NCI-H1092 treated with DMSO at 0.1 percent for 48 hours (cell line): ENCODE measurements around the gene GLOD5.

Experiments
- DNase-seq: peaks from one replicate; lab custom pipeline; 2025; lab: John Stamatoyannopoulos, UW

GLOD5 gene

DNA sequence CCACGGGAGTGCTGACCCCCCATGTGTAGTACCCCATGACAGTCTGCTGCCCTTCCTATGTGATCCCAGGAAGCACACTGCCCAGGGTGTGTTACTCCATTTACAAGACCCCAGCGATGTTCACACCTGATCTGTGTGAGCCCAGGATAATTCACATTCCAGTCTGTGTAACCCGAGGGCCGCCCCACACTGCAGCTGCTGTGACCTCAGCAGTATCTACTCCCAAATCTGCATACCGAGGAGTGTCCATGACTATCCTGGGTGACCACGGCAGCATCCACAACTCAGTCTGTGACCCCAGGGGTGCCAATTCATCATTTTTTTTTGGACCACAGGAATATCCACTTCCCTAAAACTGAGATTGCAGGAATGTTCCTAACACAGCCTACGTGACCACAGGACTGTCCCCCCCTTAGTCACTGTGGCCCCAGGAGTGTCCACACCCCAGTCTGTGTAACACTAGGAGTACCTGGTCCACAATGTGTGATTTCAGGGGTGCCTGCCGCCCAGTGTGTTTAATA is 7.8 kb upstream of the GLOD5 start:
- DNase-seq = no peak

DNA sequence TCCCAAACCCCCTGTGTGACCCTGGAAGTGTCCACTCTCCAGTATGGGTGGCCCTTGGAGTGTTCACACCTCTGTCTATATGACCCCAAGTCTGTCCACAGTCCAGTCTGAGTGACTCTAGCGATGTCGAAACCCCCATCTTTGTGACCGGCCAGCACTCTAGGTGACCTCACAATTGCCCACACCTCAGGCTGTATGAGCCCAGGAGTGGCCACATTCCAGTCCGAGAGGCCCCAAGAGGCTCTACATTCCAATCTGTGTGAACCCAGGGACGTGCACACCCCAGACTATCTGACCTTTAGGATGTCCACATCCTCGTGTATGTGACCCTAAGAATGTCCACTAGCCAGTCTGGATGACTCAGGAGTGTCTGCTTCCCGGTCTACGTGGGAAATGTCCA is 7.3 kb upstream of the GLOD5 start:
- DNase-seq = no peak

DNA sequence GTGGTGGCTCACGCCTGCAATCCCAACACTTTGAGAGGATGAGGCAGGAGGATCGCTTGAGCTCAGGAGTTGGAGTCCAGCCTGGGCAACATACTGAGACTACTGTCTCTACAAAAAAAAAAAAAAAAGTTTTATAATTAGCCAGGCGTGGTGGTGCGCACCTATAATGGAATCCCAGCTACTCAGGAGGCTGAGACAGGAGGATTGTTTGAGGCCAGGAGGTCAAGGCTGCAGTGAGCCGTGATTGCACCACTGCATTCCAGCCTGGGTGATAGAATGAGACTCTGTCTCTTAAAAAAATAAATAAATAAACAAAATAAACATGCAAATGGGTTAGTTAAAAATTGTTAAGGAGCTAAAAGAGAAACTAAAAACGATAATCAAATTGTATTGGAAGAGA is 7.7 kb downstream of the GLOD5 start:
- no peak for DNase-seq

DNA sequence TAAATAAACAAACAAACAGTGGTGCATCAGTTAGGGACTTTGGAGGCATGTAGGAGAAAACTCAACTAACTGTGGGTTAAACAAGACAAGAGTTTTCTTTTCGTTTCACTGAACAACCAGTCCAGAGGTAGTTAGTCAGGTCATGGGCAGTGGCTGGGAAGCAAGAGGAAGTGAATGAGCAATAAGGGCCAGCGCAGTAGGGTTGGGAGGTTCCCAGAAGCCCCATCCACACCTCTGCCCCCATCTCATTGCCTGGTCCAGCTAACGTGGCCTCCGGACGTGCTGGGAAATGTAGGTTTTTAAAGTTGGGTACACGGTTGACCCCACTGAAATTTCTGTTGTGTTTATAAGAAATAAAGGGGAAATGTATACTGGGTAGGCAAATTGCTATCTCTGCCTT is 8.7 kb downstream of the GLOD5 start:
- DNase-seq = no peak

DNA sequence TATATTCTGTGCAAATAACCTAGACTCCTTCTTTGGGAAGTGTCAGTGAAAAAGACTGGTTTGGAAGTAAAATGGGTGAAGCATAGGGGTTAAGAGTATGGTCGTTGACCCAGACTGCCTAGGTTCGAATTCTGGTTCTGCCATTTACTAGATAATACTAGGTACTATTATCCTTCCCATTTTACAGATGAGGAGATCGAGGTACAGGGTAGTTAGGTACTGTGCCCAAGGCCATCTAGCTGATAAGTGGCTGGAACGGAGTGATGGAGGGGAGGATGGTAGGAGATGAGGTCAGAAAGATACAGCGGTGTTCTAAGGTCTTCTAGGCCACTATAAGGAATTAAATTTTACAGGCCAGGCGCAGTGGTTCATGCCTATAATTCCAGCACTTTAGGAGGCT is 11.1 kb downstream of the GLOD5 start:
- DNase-seq = no peak

DNA sequence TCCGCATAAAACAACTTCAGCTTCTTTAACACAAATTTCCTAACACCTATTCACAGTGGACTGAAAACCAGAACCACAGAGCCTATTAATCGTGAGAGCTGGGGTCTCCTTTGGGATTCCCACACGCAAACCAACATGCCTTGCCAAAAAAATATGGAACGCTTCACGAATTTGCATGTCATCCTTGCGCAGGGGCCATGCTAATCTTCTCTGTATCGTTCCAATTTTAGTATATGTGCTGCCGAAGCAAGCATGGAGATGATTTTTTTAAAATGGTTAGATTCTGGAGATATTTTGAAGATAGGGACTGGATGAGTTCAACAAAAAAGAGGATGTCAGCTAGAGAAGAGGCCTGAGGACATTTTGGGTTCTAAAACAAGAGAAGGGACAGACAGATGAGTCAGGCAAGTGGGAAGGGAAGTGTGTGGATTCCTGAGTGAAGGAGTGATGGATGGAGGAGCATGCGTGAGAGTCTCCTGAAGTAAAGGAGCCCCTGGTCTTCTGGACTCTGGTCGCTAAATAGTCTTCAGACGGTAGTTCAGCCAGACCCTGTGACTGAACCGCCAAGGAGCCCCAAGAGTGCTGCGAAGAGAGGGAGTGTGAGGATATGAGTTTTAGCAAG is 15.4 kb downstream of the GLOD5 start:
- DNase-seq = no peak

DNA sequence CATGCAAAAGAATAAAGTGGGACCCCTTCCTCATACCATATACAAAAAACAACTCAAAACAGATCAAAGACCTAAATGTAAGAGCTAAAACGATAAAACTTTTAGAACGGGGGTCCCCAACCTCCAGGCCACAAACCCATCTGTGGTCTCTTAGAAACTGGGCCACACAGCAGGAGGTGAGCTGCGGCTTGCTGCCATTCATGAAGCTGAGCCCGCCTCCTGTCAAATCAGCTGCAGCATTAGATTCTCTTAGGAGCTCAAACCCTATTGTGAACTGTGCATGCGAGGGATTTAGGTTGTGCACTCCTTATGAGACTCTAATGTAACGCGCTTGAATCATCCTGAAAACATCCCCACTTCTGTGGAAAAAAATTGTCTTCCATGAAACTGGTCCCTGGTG is 17.9 kb downstream of the GLOD5 start:
- no peak for DNase-seq

DNA sequence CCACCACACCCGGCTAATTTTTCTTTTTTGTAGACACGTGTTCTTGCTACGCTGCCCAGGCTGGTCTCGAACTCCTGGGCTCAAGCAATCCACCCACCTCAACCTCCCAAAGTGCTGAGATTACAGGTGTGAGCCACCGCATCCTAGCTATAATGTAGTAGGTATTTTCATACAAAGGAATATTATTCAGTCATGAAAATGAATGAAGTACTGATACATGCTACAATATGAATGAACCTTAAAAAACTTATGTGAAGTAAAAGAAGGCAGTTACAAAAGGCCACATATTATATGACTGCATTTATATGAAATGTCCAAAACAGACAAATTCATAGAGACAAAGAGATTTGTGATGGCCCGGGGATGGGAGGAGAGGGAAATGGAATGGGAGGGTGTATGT is 20.2 kb downstream of the GLOD5 start:
- DNase-seq = no peak

DNA sequence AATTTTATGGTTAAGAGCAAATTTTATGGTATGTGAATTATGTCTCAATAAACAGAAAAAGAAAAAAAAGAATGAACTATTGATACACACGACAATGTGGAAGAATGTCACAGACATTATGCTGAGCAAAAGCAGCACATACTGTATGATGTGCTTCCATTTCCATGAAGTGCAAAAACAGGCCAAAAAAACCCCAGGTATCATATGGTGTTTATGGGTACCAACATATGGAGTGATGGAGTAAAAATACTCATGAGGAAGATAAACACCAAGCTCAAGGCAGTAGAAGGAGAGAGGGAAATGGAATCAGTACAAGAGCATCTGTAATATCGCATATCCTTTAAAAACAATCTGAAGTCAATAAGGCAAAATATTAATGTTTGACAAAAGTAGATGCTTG is 20.7 kb downstream of the GLOD5 start:
- no peak for DNase-seq

DNA sequence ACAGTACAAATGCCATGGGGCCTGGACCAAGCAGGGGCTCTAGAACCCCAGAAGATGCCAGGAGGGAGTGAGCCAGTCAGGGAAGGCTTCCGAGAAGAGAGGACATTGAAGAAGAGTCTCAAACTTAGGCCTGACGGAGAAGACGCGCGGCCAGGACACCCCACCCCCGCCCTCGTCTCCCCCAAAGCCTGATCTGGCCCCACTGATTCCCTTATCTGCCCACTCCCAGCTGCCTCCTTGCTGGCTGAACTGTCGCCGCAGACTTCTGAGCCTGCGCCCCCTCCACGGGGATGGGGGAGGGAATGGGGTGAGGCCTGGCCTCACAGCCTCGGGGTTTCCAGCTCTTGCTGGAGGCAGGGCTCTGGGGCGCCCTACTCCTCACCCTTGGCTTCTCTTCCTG is 21.2 kb downstream of the GLOD5 start:
- DNase-seq = no peak

DNA sequence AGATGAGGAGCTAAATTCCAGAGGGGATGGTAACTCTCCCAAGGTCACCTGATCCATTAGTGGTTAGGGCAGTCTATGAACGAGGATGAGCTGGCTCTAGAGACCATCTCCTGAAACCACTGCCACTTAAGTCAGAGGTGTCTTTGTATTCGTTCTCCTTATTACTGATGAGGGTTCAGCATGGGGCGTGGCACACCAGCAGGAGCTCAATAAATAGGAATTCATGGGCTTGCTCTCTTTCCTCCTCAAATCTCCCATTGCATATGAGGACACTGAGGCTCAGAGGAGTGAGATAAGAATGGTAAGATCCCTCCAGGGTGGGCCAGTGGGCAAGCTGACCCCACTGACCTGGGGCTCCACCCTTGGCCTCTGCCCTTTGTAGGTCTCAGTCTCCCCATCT is 23.2 kb downstream of the GLOD5 start:
- DNase-seq = no peak

DNA sequence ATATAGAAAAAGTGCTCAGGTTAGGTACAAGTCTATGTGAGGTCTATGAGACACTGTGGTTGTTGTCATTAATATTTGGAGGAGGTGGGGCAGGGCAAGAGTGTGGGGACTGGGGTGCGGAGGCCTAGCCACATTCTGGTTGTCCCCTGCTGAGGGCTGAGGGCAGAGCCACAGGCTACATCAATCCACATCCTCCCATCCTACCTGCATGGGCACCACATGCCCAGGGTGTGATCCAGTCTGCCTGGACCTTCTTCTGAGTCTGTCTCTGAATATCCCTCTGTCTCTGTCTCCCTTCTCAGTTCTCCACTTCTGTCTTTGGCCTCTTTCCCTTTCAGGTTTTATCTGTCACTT is 23.6 kb downstream of the GLOD5 start:
- no peak for DNase-seq

DNA sequence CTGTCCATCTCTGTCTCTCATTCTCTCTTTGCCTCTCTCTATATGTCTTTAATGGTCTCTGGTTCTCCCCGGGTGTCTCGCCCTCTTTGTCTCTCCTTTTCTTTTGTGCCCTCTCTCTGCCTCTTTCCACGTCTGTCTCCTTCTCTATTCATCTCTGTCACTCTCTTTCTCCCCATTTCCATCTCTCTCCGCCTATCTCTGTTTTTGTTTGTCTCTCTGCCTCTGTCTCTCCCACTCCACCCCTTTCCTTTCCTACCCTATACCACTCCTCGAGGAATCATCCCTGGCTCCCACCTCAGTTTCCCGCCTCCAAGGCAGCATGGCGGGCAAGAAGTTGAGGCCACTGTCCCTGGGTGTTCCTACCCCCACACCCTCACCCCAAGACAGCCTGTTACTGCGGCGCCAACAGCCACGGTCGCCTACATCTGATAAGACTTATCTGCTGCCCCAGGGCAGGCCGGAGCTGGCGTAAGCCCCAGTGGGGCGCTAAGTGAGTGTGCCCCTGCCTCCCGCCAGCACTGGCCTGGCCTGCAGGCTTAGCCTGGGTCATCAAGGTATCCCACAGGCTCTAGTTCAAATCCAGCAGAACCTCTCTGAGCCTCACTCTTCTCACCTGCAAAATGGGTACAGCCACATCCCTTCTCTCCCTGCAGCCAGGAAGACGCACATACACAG is 24.1 kb downstream of the GLOD5 start:
- DNase-seq = no peak

DNA sequence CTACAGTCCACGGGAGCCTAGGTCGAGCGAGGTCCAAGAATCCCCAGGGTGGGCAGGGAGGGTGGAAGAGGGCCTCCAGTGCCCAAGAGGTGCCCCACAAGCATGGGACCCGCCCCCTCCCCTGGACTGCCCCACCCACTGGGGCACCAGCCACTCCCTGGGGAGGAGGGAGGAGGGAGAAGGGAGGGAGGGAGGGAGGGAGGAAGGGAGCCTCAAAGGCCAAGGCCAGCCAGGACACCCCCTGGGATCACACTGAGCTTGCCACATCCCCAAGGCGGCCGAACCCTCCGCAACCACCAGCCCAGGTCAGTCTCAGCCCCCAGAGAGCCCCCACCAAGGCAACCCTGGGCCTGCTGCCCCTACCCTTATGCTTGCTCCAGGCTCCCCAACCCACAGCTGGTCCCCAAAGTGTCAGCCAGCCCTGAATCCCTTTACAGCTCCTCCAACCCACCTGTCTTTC is 24.8 kb downstream of the GLOD5 start, which contains the start of gene GATA1:
GATA1 (plus strand) TSS at position 250 of the 460 bp plus-strand sequence. CDS start 4,520 bp downstream, outside the sequence.
- DNase-seq = no peak

DNA sequence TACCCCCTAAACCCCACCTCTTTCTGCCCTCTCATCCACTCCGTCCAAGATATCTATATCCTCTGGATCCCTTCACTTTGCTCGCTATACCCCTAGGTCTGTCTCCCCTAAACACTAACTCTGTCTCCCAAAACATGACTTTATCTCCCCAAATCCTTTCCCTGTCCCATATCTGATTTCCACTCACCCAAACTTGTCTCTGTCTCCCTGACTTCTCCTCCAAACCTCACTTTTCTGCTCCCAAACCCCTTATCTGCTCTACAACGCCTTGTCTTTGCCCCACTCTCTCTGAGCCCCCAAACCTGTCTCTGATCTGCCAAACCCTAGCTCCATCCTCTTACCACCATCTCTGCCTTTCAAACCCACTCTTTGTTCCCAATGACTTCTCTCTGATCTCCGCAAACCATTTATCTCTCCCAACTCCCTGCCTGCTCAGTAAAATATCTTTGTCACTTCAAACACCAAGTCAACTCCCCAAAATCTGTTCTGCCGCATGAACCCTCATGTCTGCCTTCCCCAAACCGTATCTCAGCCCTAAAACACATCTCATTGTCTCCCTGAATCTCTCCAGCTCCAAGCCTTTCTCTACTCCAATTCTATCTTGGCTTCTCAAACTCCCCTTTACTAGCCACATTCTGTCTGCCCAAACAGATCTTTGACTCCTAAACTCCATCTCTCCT is 25.4 kb downstream of the GLOD5 start:
- DNase-seq = no peak

DNA sequence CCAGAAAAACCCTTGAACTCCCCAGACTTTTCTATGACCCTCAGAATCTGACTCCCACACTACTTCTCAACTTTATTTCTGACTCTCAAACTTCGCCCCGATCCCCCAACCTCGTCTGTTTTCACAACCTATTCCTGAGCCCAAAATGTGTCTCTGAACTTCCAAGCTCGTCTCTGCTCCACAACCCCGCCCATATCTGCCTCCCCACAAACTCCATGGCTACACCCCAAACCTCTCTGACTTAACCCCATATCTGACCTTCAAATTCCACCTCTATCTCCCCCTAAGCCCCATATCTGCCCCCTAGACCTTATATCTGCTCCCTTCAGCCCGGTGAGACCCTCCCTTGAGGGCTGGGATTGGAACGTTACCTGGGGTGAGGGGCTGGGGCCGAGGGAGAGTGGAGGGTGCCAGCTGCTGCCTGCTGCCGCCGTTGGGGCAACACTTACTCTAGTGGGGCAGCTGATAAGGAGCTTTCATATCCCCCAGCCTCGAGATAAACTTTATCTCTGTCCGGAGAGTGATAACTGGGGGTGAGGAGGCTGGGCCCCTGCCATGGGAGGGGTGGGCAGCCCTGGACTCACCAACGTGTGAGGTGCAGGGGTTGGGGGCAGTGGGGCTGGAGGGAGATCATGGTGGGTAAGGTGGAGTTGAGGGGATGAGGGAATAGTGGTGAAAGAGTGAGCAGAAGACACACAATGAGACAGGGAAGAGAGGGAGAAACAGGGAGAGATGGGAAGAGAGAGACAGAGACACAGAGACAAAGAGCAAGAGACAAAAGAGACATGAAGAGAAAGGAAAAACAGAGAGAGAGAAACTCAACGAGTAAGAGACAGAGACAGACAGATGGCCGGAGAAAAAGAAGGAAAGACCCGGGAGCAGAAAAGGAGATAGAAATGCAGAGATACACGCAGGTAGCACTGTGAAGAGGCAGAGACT is 26.2 kb downstream of the GLOD5 start:
- DNase-seq = no peak

DNA sequence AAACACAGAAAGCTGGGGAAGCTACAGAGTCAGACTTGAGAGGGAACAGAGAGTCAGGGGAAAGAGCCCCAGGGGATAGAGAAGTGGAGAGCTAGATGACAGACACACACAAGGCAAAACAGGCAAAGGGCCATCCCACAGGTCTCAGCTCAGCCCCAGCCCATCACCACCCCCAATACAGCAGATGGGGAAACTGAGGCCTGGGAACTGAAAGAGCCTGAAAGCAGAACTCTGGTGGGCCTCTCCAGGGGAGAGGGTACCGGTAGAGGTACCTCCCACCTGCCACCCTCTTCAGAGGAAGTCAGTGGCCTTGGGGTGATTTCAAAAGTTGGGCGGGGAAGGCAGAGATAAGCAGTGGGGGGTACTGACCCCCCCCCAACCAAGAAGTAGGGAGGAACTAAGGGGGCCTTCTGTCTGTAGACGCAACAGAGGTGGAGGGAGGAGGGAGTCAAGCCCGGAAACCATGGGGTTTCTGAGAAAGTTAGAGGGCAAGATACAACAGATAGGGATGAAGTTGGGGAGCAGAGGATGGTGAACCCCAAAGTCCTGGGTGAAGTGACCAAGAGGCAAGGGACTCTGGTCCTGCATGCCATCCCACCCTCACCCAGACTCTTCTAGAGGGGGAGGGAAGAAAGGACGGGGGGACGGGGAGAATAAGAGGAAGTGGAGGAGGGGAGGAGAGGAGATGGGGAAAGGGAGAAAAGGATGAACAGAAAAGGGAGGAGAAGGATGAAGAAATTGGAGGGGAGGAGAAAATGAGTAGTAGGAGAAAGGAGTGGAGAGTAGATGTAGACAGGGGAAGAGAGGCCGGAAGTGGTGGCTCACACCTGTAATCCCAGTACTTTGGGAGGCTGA is 28.0 kb downstream of the GLOD5 start:
- no peak for DNase-seq

DNA sequence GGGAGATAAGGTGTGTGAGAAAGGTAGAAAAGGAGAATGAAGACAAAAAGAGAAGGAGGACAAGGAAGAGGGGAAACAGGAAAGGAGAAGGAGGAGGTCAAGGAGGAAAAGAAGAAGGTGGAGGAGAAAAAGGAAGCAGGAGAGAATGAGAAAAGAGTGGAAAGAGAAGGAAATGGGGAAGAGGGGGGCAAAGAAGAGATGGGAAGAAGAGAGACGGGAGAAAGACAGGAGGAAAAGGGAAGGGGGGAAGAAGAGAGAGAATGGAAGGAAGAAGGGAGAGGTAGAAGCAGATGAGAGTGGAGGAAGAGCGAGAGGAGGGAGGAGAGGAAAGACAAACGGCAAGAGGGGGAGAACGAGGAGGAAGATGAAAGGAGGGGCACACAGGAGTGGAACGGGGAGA is 28.9 kb downstream of the GLOD5 start:
- DNase-seq = no peak

DNA sequence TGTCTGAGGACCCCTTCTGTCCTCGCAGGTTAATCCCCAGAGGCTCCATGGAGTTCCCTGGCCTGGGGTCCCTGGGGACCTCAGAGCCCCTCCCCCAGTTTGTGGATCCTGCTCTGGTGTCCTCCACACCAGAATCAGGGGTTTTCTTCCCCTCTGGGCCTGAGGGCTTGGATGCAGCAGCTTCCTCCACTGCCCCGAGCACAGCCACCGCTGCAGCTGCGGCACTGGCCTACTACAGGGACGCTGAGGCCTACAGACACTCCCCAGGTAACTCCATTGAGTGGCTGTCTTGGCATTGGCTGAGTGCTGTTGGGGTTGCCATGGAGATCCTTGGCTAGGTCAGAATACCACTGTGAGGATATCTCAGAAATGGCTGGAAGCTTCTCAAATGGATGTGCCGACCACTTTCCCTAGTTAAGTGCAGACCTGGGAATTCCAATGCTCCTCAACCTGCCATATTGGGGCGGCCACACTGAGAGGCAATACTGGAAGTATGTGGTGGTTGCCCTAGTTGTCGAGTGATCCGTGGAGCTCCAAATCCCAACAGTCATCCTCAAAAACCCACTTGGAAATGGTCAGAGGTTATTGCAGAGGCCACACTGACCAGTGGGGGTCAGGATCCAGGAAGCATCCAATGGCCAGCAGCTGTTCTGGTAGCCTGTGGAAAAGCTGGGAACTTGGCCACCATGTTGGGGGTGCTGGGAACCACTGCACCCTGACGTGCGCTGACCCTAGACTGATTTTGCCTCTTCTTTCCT is 29.7 kb downstream of the GLOD5 start:
- no peak for DNase-seq

DNA sequence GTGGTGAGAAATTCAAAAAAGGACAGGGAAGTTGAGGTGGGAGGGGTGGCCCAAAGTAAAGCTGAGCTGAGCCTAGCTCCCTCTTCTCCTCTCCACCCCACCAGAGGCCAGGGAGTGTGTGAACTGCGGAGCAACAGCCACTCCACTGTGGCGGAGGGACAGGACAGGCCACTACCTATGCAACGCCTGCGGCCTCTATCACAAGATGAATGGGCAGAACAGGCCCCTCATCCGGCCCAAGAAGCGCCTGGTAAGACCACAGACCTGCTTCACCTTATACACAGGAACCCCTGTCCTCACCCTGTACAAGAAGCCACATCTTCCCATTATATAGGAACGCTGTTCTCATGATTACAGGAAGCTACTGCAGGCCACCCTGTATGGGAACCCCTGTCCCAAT is 30.7 kb downstream of the GLOD5 start:
- DNase-seq = no peak
